CD4-positive, alpha-beta T cell treated with Interleukin-4 for 1 hour (primary cell): ENCODE data around the gene ANKRD60.

Experiments used
- DNase-seq, 2 donors: peaks; one replicate each; pipeline ENCODE4 v3.0.0-alpha.2; 2020 to 2022

ANKRD60 gene

DNA sequence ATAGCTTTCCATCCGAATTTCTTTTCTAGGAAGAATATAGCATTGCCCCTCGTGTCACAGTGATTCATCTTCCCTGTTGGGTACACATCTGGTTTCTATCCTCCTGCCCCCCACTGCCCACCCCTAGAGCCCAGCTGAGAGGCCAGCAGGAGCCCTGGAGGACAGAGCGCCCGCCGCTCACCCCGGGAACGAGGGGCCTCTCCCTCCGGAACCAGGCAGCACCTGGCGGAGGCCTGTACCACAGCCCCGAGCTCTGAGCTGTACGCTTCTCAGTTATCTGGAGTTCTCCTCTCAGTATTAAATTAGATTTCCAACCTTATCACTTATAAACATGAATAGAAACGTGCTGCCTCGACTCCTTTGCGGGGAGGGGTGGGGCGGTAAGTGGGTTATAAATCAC is 6.0 kb downstream of the ANKRD60 start:
- DNase-seq: no peak

- DNase-seq: no peak
These were observed 9.1 kb downstream of the ANKRD60 start for GRCh38 chr20:58219342-58219700.

DNA sequence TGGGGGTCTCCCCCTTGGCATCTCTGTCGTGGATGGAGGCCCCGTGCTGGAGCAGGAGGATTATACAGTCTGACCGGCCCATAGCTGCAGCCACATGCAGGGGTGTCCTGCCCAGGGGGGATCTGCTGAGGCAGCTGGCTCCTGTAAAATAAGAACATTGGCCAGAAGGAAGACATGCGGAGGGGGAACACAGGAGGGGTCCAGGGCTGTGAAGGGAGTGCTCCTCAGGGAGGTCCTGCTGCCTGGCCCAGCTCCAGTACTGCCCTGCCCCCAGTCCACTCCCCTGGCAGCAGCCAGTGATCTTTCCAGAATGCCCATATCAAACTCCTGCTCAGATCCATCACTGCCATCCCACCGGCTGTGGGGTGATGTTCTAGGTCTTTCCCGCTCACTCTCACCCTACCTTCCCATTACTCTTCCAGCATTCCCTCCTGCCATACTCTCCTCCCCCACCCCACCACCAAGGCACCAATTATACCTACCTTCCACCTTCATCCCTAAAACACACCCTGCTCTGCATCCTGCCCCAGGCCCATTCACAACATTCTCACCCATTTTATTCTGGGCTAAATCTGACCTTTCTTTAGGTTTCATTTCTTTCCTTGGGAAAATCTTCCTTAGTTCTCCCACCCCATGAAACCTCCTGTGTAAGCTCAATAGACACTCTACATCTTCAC is 9.7 kb downstream of the ANKRD60 start:
- no peak for DNase-seq

DNA sequence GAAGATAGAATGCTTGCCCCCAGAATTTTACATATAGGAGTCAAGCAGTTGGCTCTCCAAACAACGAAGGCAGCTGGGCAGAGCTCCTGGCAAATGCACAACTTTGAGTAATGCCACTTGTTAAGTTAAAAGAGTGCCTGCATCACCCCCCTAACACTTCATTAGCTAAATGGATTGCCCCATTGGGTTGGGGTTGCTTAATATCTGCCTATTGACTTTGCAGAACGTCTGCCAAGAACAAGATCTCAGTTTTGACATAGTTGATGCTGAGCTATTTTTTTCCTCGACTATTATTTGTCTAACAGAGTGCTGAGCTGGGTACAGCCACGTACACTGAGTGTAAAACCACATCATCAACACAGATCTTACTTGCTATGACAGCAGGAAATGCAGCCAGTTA is 12.1 kb downstream of the ANKRD60 start:
- DNase-seq: no peak

DNA sequence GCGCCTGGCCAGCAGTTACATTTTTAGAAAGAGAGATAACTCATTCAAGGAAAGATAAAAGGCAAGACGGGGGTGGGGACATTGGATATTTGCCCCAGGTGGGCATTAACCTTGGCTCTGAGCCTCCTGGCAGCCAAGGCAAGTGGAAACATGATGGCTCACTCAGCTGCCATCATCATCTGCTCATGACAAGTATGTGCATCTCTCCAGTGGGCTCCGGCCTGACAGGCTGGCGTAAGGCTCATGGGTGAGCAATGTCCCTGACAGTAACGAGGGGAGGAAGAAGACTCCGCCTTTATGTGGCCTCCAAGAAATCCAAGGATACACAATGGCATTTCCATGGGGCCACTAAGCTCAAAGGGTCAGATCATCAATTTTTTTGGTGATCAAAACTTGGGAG is 13.3 kb downstream of the ANKRD60 start:
- DNase-seq: no peak

GRCh38 chr20:58214310-58214709 is 14.1 kb downstream of the ANKRD60 start:
- DNase-seq: no peak

- no peak for DNase-seq
These were observed 14.7 kb downstream of the ANKRD60 start for GRCh38 chr20:58213716-58214115.

DNA sequence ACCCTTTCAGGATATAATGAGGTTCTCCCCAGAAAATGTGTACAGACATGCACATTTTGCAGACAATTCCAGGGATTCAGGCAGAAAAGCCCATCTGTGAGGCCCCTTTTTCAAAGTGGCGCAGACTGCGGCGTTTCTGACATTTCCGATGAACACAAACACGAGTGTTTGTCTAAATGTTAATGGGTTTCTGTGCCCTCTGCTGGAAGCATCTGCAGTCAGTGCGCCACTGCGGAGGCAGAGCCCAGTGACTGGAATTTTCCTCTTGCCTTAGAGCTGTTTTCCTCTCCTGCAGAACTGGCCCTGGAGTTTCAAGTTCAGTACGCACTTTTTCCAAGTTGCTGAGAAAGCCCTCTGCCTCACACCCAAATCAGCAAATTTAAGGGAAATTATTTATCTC is 15.3 kb downstream of the ANKRD60 start:
- no peak for DNase-seq

- no peak for DNase-seq
These were observed 15.8 kb downstream of the ANKRD60 start for GRCh38 chr20:58212636-58213035.

- no peak for DNase-seq
These were observed 18.1 kb downstream of the ANKRD60 start for GRCh38 chr20:58210398-58210747.

DNA sequence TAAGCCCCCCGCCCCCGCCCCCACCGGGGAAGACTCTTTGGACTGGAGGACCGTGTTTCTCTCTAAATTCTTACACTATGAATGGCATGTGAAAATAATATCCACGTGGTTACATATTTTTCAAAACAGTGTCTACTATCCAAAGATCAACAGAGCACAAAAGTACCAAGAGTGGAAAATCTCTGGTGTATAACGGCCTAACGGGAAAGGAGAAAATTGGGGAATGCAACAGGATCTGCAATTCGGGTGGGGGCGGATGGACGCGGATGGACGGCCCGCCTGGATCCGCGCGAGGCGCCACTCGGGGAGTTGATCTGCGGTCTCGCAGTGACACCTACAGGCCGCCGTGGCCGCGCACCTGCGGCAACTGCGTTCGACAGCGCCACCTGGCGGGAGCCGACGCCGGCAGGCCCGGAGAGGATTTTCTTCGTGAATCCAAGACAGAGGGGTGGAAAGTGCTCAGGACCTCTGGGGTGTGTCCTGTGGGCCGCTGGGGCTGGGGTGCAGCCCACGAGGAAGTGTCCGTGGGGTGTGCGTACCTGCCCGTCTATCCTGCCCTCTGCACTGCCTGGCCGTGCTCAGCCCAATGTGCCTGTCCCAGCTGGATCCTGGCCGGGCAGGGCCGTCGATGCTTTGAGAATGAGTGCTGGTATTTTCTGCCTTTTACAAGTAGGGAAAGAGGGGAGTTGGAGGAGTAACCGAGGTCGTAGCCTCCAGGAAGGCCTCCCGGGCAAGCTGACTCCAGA is 18.6 kb downstream of the ANKRD60 start:
- peak; percentile 79 to 83 for DNase-seq

- no peak for DNase-seq
These were observed 19.5 kb downstream of the ANKRD60 start for GRCh38 chr20:58208944-58209343.

DNA sequence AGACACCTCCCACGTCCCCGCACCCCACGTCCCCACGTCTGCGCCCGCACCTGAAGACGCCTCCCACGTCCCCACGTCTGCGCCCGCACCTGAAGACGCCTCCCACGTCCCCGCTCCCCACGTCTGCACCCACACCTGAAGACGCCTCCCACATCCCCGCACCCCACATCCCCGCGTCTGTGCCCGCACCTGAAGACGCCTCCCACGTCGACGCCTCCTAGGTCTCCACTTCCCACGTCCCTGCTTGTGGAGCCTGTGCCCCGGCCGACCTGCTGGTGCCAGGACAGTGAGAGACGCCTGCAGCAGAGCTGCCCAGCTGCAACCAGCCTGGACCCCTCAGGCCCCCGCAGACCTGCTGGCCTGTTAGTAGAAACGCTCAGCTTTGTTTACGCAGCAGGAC is 22.6 kb downstream of the ANKRD60 start:
- DNase-seq: no peak

DNA sequence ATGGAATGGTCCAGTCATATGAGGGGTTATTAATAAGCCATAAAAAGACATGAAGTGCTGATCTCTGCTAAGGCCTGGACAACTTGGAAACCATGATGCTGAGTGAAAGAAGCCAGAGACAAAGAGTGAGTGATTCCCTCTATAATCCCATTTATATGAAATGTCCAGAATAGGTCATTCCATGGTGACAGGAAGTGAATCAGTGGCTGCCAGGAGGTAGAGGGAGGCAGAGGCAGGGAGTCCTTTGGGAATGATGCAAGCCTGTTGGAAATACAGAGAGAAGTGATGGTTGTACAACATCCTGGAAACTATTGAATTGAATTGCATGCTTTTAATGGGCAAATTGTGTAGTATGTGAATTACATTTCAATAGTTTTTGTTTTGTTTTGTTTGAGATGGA is 26.4 kb downstream of the ANKRD60 start:
- no peak for DNase-seq

DNA sequence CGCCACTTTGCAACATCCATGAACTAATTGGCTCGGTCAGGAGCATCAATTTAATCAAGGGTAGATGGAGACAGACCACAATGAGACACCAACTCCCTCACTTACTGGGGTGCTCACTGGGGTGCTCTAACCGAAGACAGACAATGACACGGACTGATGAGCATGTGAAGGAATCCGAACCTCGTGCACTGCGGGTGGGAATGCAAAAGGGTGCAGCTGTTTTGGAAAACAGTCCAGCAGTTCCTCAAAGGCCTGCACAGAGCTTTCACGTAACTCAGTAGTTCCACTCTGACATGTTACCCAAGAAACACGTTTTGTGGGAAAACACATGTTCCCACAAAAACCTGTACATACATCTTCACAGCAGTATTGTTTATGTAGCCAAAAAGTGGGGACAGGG is 26.8 kb downstream of the ANKRD60 start:
- DNase-seq: no peak

DNA sequence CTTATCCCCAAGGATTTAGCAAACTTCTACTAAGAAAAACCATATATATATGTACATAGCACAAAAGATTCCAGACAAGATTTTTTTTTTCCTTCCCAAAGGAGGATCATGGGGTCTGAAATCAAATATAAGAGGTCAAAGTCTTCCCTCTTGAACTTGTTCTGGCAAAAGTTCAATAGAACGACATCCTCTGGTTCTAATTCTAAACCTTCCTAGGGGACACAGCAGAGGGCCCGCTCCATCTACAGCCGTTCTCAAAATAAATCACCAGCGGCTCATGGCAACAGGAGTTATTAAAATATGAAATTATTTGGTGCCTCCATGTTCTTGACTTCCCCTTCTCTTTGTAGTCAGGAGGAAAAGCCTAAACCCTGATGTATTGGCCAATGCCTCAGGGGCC is 29.0 kb downstream of the ANKRD60 start:
- DNase-seq: no peak

GRCh38 chr20:58198901-58199355 is 29.5 kb downstream of the ANKRD60 start:
- no peak for DNase-seq

- no peak for DNase-seq
These were observed 30.1 kb downstream of the ANKRD60 start for GRCh38 chr20:58198384-58198783.

DNA sequence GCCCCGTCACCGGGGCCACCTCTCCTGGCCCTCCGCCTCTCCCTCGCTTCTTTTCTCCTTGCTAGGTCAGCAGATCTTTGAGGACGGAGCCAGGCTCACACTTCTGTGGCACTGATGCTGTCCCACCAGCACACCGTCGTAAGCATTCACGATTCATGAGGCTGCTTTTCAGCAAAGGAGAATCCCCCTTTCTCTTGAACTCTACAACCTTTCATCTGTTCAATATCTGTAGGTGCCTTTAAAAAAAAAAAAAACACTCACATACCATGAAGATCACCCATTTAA is 31.3 kb downstream of the ANKRD60 start:
- DNase-seq: no peak

DNA sequence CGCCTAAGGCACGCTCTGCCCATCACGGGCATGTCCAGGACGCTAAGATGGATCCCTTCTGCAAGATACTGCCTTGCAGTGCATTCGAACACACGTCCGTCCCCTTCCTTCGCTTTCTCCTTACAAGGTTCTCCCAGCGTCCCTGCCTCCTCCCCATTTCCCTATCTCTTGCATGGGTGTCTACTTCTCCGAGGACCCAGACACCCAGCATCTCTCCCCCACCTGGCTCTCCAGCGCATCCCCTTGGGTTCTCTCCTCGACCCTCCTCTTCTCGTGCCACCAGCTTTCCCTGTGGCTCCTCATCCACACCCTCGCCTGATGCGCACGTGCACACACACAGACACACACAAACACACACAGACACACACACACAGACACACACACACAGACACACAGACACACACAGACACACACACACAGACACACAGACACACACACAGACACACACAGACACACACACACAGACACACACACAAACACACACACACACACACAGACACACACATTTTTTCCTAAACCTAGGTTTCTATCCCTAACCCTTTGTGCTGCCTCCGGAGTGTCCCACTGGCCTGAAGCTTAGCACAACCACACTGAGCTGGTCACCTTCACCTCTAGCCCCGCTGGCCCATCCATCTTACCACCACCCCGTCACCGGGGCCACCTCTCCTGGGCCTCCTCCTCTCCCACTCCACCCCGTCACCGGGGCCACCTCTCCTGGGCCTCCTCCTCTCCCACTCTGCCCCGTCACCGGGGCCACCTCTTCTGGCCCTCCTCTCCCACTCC is 31.9 kb downstream of the ANKRD60 start:
- no peak for DNase-seq

- DNase-seq: no peak
These were observed 33.4 kb downstream of the ANKRD60 start for GRCh38 chr20:58195047-58195446.

DNA sequence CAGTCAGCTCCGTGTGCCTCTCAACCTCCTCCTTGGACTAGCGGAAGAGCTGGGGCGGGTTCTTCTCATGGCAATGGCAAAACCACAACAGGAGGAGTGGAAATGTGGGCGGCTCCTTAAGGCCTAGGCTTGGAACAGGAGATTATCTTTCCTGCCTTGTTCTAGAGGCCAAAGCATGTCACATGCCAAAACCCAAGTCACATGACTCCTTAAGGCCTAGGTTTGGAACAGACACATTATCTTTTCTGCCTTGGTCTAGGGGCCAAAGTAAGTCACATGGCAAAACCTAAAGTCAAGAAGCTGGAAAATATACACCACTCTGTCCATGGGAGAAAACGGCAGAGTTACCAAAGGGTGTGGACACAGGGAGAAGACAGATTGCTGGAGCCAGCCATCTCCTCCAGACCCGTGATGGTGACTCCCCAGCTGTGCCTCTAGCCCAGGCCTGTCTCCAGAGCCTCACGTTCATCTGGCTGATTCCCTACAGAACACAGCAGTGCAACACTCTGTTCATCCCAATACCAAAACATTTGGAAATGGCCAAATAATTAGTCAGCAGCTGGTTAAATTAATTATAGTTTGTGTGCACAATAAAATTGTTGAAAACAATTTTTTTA is 34.2 kb downstream of the ANKRD60 start:
- DNase-seq: no peak

DNA sequence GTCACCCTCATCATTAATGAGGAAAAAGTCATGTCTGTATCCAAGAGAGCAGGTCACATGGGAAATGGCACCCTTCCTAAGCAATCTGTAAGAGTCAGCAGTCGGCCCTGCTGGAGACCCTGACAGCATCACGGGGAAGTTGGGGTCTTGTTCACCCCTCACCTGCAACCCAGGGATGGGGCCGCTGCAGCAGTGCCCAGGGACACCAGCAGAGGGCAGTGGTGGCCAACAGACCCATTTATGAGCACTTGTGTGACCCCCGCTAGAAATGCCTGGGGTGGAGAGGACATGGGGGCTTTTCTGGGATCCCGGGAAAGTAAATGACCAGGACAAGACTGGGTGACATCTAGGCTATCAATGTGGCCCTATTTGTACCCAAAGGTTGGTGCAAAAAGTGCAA is 35.9 kb downstream of the ANKRD60 start:
- DNase-seq: peak in 1 of 2 donors; percentile 19

- no peak for DNase-seq
These were observed 36.4 kb downstream of the ANKRD60 start for GRCh38 chr20:58192065-58192464.
